ENCODE measurements around the gene PDHA1.

PDHA1 gene

DNA sequence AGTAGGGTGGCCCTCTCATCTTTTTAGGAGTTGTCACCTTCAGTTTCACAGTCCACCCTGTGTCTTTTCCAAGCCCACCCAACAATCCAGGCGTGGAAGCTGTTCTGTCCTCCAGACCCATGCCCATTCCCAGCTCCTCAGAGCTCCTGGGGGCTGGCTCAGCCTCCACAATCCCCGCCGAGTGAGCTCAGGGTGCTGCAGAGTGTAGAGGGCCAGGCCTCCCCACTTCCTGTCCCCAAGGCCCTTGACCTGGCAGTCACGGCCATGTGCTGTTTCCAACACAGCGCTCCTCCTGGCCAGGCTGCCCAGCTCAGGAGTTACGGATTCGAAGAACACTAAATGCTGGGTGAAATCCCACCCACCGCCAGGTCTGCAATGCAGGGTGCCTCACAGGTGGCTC is 31.8 kb downstream of the PDHA1 start:
- no peak for DNase-seq (ENCODE audit: low read depth in 3 of 3)

DNA sequence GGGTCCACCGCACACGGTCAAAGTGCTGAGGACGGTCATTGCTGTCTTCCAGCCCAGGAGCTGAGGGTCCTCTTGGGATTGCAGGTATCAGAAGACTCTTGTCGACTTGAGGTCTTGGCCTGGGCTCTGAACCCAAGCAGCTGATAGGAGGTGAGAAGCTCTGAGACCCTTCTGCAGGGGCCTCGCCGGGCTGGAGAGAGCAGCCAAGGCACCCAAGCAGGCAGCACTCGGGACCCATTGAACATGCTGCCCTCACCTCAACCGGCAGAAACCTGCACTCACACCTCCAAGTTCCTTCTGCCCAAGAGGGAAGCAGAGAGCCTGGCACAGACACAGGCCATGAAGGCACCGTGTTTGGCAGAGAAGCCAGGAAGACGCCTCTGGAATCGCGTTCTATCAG is 34.1 kb downstream of the PDHA1 start:
- DNase-seq (ENCODE audit: low read depth in 3 of 3), result no peak

DNA sequence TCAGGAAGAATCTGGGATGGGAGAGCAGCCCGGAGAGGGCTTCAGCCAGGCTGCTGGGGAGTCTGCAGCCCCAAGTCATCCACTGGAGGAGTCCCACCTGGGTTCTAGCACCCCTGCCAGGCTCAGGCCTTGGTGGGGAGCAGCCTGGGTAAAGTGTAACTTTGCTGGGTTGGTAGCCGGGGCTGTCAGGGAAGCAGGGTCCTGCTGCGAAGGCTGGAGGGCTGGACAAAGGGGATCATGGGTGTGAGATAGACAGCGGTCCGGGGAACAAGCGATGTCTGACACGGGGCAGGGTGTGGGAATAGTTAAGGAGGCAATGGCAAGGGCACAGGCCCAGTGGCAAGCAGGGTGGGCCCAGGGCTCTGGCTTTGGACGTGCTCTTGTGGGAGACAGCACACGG is 37.6 kb downstream of the PDHA1 start:
- DNase-seq (ENCODE audit: low read depth in 3 of 3), result no peak

DNA sequence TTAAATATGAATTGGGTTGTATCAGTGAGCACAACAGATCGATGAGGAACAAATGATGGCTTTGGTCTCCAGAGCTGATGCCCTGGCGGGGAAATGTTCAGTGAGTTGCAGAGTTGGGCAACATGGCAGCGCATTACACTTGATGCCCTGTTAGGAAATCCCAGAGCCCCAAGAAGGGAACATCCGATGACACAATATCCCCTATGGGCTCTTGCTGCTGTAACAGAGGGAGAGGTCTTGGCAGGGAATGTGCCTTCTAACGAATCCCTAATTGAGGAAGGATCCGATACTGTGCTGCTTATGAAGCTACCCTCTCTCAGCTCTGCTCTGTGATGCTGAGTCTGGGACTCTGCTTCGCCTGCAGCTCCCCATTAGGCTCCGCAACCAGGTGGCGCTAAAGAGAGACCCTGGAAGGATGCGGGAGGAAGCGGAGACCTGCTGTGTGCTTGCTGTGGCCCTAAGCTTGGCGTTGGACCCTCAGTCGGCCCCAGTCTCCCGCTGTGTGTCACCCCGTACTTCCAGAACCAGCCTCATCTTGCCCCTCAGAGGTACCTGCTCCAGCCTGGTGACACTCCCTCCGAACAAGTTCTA is 38.9 kb downstream of the PDHA1 start:
- peak; percentile 11 to 54 (median 25) for DNase-seq (ENCODE audit: low read depth in 3 of 3)

DNA sequence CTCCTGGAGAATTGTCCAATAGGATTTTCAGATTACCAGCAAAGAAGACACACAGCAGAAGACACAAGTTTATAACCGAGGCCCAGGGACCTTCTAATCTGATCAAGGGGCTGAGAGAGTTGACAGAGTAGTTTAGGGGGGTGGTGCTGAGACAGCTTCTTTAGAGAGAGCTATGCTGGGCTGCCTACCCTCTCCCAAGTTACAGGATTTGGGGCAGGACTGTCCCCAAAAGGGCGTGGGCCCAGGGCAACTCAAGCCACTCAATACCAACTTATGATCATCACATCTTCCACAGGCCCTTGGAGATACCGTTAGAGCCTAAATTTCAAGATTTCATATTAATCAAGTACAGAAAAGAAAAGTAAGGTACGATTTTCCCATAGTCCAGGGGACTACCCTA is 43.0 kb downstream of the PDHA1 start:
- no peak for DNase-seq (ENCODE audit: low read depth in 3 of 3)

DNA sequence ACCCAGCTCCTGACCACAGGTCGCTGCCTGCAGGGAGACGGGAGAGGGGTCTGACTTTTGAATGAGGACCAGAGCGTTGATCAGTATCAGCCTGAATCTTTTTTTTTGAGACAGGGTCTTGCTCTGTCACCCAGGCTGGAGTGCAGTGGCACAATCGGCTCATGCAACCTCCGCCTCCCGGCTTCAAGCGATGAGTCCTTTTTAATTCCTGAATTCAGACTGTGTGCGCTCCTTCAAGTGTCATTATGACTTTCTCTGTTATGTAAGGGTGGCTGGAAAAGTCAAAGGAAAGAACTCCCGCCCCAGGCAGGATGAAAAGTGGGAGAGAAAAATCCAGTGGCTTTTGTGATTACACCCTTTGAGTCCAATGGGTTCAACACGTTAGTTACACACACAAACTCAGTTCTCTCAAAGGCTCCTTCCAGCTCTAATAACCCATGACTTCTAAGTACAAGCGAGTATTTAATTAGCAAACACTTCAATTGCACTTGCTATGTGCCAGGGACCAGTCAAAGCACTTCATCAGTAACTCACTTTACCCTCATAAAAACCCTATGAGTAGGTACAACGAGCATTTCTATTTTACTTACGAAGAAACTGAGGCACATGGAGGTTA is 44.4 kb downstream of the PDHA1 start:
- DNase-seq (ENCODE audit: low read depth in 3 of 3), result no peak

DNA sequence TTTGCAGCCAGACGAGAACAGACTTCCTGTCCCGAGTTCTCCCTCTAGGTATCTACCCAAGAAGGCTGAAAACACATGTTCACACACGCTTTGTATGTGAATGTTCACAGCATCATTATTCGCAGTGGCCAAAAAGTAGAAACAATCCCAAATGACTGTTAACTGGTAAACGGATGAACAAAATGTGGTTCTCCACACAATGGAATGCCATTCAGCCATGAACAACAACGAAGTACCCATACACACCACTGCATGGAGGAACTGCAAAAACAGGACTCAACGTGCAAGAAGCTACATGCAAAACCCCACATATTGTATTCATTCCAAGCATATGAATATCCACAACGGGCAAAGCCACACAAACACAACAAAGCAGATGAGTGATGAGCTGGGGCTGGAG is 45.0 kb downstream of the PDHA1 start:
- DNase-seq (ENCODE audit: low read depth in 3 of 3), result no peak

DNA sequence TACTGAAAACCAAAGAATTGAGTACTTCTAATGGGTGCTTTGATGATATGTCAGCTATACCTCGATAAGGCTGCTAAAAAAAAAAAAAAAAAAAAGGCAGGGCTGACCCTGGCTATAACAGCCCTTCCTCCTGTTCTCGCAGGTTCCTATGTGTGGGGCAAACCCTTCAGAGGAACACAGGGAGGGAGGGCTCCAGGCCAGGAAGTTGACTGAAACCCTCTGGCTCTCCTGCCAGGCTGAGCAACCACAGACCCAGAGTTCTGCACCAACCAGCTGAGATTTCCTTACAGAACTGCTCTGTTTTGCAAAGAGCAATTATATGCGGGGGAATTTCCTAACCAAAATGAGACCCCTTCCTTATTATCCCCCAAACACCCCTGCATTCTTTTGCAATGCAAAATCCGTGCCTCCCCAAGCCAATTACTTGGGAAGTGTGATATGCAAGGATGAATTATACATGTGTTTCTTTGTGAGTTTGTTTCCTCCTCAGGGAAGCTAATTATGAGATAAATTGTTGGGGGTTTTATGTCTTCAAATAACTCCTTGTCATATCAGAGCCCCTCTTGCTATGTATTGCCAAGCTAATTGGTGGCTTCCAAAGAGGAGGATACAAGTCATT is 45.6 kb downstream of the PDHA1 start:
- no peak for DNase-seq (ENCODE audit: low read depth in 3 of 3)

DNA sequence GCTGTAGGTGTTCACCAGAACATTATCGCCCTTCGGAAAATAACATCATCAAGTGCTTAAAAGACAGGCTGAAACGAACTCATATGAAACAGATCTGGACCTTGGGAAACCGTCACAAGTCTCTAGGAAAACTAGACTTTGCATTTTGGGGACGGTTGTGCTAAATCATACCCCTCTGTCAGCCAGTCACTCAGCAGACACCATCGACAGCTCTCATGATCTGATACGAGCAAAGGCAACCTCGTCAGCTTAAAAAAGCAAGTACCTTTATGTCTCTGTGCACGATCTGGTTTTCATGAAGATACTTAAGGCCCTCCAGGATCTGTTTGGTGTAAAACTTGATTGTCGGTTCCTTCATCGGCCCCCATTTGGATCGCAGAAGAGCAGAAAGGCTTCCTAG is 48.4 kb downstream of the PDHA1 start:
- no peak for DNase-seq (ENCODE audit: low read depth in 3 of 3)

DNA sequence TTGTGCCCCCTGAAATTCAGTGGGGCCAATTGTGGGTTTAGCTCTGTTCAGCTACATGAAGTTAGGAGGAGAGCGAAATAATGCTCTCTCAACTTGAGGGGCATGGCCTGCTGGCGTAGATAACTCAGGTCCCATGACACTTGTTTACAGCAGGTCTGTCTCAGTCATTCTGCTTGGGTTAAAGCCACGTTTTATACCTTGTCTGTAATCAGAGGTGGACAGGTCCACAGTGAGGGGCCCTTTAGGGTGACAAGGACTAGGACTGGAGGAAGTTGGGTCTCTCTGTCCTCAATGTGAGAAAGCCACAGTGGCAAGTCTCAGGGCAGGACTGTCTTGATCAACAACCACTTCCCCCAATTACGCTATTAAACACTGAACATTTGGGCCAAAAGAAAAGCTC is 49.0 kb downstream of the PDHA1 start:
- DNase-seq (ENCODE audit: low read depth in 3 of 3), result no peak

DNA sequence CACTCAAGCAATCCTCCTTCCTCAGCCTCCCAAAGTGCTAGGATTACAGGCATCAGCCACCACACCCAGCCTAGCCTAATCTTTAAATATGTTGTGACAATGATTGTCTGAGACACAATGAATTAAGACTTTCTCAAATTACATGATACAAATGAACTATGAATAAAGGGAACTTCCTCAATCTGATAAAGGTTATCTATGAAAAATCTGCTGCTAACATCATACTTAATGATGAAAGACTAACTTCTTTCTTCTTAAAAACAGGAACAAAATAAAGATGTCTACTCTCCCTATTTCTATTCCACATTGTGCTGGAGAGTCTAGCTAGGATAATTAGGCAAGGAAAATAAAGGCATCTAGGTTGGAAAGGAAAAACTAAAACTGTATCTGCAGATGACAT is 60.0 kb downstream of the PDHA1 start:
- no peak for DNase-seq (ENCODE audit: low read depth in 3 of 3)

DNA sequence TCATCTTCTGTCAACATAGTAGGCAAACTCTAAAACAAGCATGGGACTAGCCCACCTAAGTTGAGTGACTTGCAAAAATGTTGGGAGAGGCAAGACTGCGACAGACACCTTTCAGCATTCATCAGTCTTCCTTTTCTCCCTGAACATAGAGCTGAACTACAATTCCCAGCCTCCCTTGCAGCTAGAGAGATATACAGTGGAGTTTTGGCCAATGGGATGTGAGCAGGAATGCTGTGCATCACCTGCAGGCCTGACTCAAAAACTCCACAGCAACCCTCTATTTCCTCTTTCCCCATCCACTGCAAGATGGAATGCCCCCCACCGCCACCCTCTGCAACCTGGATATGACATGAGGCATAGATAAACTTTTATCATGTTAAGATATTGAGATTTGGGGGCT is 66.5 kb downstream of the PDHA1 start:
- DNase-seq (ENCODE audit: low read depth in 3 of 3), result no peak
